Chondrocyte (in vitro differentiated cells): Measurements from ENCODE around the gene GADD45G. TPM values are rescaled to one million over a fixed set of nuclear protein-coding genes. Genes with fewer than 3 reads are reported as not detected.

Source experiments
- DNase-seq: peaks from one replicate; pipeline ENCODE4 v3.0.0; 2021; ENCODE audit warnings: mixed read lengths, low spot score
- H3K27ac Mint-ChIP-seq: one replicate; pipeline ENCODE4 v1.8.0; 2021; ENCODE audit warnings: mild to moderate bottlenecking, moderate library complexity, mixed read lengths; ENCODE audit not compliant: unreplicated experiment
- H3K27me3 Mint-ChIP-seq: 2 replicates; pipeline ENCODE4 v1.8.0; 2021; ENCODE audit warnings: low read depth, mixed read lengths
- H3K36me3 Mint-ChIP-seq: 2 replicates; pipeline ENCODE4 v1.8.0; 2021; ENCODE audit warnings: low read depth, mixed read lengths
- H3K4me1 Mint-ChIP-seq: 2 replicates; pipeline ENCODE4 v1.8.0; 2021; ENCODE audit warnings: low read depth, mild to moderate bottlenecking, mixed read lengths
- H3K4me3 Mint-ChIP-seq: one replicate; pipeline ENCODE4 v1.8.0; 2021; ENCODE audit warnings: mild to moderate bottlenecking, moderate library complexity, mixed read lengths; ENCODE audit not compliant: unreplicated experiment
- H3K9me3 Mint-ChIP-seq: 2 replicates; pipeline ENCODE4 v1.8.0; 2021; ENCODE audit warnings: low read depth, mixed read lengths
- CTCF ChIP-seq: fragments of 200-600 bp; sonication (generic); IDR thresholded peaks from 2 replicates; pipeline ENCODE4 v1.5.0; 2021; ENCODE audit warnings: antibody characterized with exemption, mild to moderate bottlenecking, moderate library complexity
- total RNA-seq: library from RNA; stranded (reverse); gene quantifications from 3 replicates; pipeline ENCODE4 v1.2.1, GENCODE V29; 2021

GADD45G gene
- total RNA-seq, 1 donor from 2014 or later: 4.6 TPM

GRCh38 chr9:89606049-89606623 lies 1.3 kb downstream of the GADD45G start:
- Mint-ChIP-seq H3K9me3 (no peaks in the 10 kb centered on the region), H3K27ac (peak overlapping the region; percentile 85), H3K4me3 (peak overlapping the region; percentile 84), H3K27me3 (peaks cover 7% of the 10 kb centered on the region), H3K4me1 (peaks cover 37% of the 10 kb centered on the region), H3K36me3 (no peaks in the 10 kb centered on the region)
- DNase-seq: no peak
- no peak for TF ChIP-seq CTCF

GRCh38 chr9:89606624-89607311 lies 2.0 kb downstream of the GADD45G start:
- H3K36me3 Mint-ChIP-seq: no peaks in the 10 kb centered on the region
- DNase-seq: no peak
- TF ChIP-seq CTCF: no peak
- H3K4me3 Mint-ChIP-seq: peak overlapping the region; percentile 84
- peaks cover 7% of the 10 kb centered on the region for H3K27me3 Mint-ChIP-seq
- peaks cover 37% of the 10 kb centered on the region for H3K4me1 Mint-ChIP-seq
- H3K9me3 Mint-ChIP-seq: peaks cover 2% of the 10 kb centered on the region
- H3K27ac Mint-ChIP-seq: peak overlapping the region; percentile 85

GRCh38 chr9:89608641-89609335 lies 4.0 kb downstream of the GADD45G start:
- no peak overlapping the region for H3K4me3 Mint-ChIP-seq
- peaks cover 7% of the 10 kb centered on the region for H3K27me3 Mint-ChIP-seq
- peaks cover 6% of the 10 kb centered on the region for H3K9me3 Mint-ChIP-seq
- TF ChIP-seq CTCF: no peak
- DNase-seq: no peak
- peaks cover 28% of the 10 kb centered on the region for H3K4me1 Mint-ChIP-seq
- no peak overlapping the region for H3K27ac Mint-ChIP-seq
- no peaks in the 10 kb centered on the region for H3K36me3 Mint-ChIP-seq

- Mint-ChIP-seq H3K4me3 (no peak overlapping the region), H3K4me1 (peaks cover 23% of the 10 kb centered on the region), H3K27me3 (peaks cover 7% of the 10 kb centered on the region), H3K9me3 (peaks cover 6% of the 10 kb centered on the region), H3K36me3 (no peaks in the 10 kb centered on the region), H3K27ac (no peak overlapping the region)
- TF ChIP-seq CTCF: no peak
- no peak for DNase-seq
Observed at GRCh38 chr9:89609426-89610006, 4.7 kb downstream of the GADD45G start.

GRCh38 chr9:89610391-89610925 lies 5.6 kb downstream of the GADD45G start:
- TF ChIP-seq CTCF: no peak
- Mint-ChIP-seq H3K4me1 (peaks cover 16% of the 10 kb centered on the region), H3K27ac (no peak overlapping the region), H3K36me3 (no peaks in the 10 kb centered on the region), H3K9me3 (peaks cover 6% of the 10 kb centered on the region), H3K27me3 (peaks cover 7% of the 10 kb centered on the region), H3K4me3 (no peak overlapping the region)
- no peak for DNase-seq
